PC-9 (cell line): Measurements from ENCODE around the gene CARD11. TPM values are rescaled to one million over a fixed set of nuclear protein-coding genes. Genes with fewer than 3 reads are reported as not detected.

ENCODE experiments used
- BruUV-seq: library from RNA; stranded (reverse); fragments of 400-500 nt; replicated peaks from 2 replicates; lab custom pipeline; 2021; lab: Mats Ljungman, UMichigan
- CTCF ChIA-PET: fragments of 300-600 bp; sonication (Branson Sonifier 250); formaldehyde crosslinking; loops from one replicate; lab custom pipeline; 2022; ENCODE audit warnings: antibody characterized with exemption; lab: Charles Lee
- POLR2A ChIA-PET: fragments of 300-600 bp; sonication (Branson Sonifier 250); formaldehyde crosslinking; loops from one replicate; lab custom pipeline; 2022; ENCODE audit warnings: antibody characterized with exemption; ENCODE audit not compliant: unreplicated experiment; lab: Charles Lee
- DNase-seq, 2 experiments: peaks; one replicate each; pipeline versions ENCODE4 v3.0.0 to v3.0.0-alpha.2; 2015 to 2022; ENCODE audit warnings: mixed read lengths in 1 of 2
- H2AFZ ChIP-seq: fragments of 200-600 bp; sonication (generic); 2 replicates; pipeline ENCODE4 v1.8.1; 2017; ENCODE audit warnings: antibody characterized with exemption
- H3F3A ChIP-seq: fragments of 200-600 bp; sonication (generic); 2 replicates; pipeline ENCODE4 v1.8.1; 2017; ENCODE audit warnings: antibody characterized with exemption, mild to moderate bottlenecking, low read depth; ENCODE audit not compliant: insufficient read depth
- H3K27ac ChIP-seq: fragments of 200-600 bp; sonication (generic); 2 replicates; pipeline ENCODE4 v1.6.1; 2016; ENCODE audit warnings: mixed run types
- H3K27me3 ChIP-seq: fragments of 200-600 bp; sonication (generic); 2 replicates; pipeline ENCODE4 v1.6.1; 2016; ENCODE audit warnings: low read depth, mixed run types; ENCODE audit not compliant: insufficient read depth
- H3K36me3 ChIP-seq: fragments of 200-600 bp; sonication (generic); 2 replicates; pipeline ENCODE4 v1.6.1; 2016; ENCODE audit warnings: low read depth, mixed run types
- H3K4me1 ChIP-seq: fragments of 200-600 bp; sonication (generic); replicated peaks from 2 replicates; pipeline ENCODE4 v1.6.1; 2016; ENCODE audit warnings: mixed run types; ENCODE audit not compliant: insufficient read depth
- H3K4me2 ChIP-seq: fragments of 200-600 bp; sonication (generic); 2 replicates; pipeline ENCODE4 v1.6.1; 2017; ENCODE audit warnings: mixed run types
- H3K4me3 ChIP-seq: fragments of 200-600 bp; sonication (generic); 2 replicates; pipeline ENCODE4 v1.6.1; 2016; ENCODE audit warnings: mixed run types
- H3K79me2 ChIP-seq: fragments of 200-600 bp; sonication (generic); 2 replicates; pipeline ENCODE4 v1.6.1; 2017; ENCODE audit warnings: low read depth, mixed run types
- H3K9me2 ChIP-seq: fragments of 200-600 bp; sonication (generic); 2 replicates; pipeline ENCODE4 v1.8.1; 2017; ENCODE audit warnings: mild to moderate bottlenecking; ENCODE audit not compliant: insufficient read depth
- H3K9me3 ChIP-seq: fragments of 200-600 bp; sonication (generic); 2 replicates; pipeline ENCODE4 v1.8.1; 2016; ENCODE audit warnings: low read depth; ENCODE audit not compliant: insufficient read depth
- H4K20me1 ChIP-seq: fragments of 200-600 bp; sonication (generic); 2 replicates; pipeline ENCODE4 v1.8.1; 2017; ENCODE audit not compliant: insufficient read depth
- EZH2 ChIP-seq: fragments of 200-600 bp; sonication (generic); IDR thresholded peaks from 2 replicates; pipeline ENCODE4 v1.8.0; 2017; ENCODE audit warnings: antibody characterized with exemption, low read depth
- intact Hi-C: fragments of 100-400 bp; cut with micrococcal nuclease; formaldehyde crosslinking; loops from one replicate; pipeline ENCODE4 v1.10.0; 2022; ENCODE audit not compliant: unreplicated experiment
- total RNA-seq: library from RNA; stranded (reverse); gene quantifications from 2 replicates; pipeline ENCODE4 v1.2.3, GENCODE V29; 2021
- TF ChIP-seq, protein P1 (sequence below): fragments of 200-600 bp; sonication (generic); conservative IDR thresholded peaks from 2 replicates; pipeline ENCODE4 v1.6.1; 2017; ENCODE audit warnings: mixed run types, antibody characterized with exemption, mild to moderate bottlenecking, moderate library complexity

Gene CARD11
- total RNA-seq, 1 experiment from 2014 or later = 62.6 TPM

DNA sequence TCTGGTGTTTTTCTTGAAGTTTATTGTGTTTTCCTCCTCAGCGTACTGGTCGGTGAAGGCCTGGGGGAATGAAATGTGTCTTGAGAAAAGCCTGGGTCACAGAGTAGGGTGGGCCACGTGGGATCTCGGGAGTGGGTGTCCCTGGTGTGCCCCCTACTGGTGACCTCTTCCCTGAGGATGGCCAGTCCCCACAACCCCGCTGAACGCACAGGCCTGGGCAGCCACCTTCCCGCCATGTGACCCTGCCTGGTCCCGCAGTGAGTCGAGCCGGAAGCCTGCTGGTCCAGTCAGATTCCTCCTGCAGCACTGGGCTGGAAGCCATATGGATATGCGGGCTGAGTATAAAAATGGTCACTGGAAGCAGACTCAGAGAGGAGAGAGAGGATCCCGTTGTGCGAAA lies 146.6 kb downstream of the CARD11 start:
- no peak overlapping the region for H2AFZ ChIP-seq
- no peak for TF ChIP-seq EZH2
- TF ChIP-seq, protein P1, sequence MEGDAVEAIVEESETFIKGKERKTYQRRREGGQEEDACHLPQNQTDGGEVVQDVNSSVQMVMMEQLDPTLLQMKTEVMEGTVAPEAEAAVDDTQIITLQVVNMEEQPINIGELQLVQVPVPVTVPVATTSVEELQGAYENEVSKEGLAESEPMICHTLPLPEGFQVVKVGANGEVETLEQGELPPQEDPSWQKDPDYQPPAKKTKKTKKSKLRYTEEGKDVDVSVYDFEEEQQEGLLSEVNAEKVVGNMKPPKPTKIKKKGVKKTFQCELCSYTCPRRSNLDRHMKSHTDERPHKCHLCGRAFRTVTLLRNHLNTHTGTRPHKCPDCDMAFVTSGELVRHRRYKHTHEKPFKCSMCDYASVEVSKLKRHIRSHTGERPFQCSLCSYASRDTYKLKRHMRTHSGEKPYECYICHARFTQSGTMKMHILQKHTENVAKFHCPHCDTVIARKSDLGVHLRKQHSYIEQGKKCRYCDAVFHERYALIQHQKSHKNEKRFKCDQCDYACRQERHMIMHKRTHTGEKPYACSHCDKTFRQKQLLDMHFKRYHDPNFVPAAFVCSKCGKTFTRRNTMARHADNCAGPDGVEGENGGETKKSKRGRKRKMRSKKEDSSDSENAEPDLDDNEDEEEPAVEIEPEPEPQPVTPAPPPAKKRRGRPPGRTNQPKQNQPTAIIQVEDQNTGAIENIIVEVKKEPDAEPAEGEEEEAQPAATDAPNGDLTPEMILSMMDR = no peak
- no peaks in the 10 kb centered on the region for H3F3A ChIP-seq
- no peaks in the 10 kb centered on the region for H3K9me3 ChIP-seq
- no TSS peak for BruUV-seq
- no peaks in the 10 kb centered on the region for H3K4me1 ChIP-seq
- no peak overlapping the region for H3K4me3 ChIP-seq
- no peak for DNase-seq
- intact Hi-C loops = no loop called here
- no peaks in the 10 kb centered on the region for H4K20me1 ChIP-seq
- H3K27ac ChIP-seq = no peak overlapping the region
- H3K36me3 ChIP-seq = no peaks in the 10 kb centered on the region
- H3K9me2 ChIP-seq = no peaks in the 10 kb centered on the region
- H3K79me2 ChIP-seq = no peaks in the 10 kb centered on the region
- POLR2A ChIA-PET = no interaction called here
- CTCF ChIA-PET = no interaction called here
- no peak overlapping the region for H3K4me2 ChIP-seq
- no peaks in the 10 kb centered on the region for H3K27me3 ChIP-seq

DNA sequence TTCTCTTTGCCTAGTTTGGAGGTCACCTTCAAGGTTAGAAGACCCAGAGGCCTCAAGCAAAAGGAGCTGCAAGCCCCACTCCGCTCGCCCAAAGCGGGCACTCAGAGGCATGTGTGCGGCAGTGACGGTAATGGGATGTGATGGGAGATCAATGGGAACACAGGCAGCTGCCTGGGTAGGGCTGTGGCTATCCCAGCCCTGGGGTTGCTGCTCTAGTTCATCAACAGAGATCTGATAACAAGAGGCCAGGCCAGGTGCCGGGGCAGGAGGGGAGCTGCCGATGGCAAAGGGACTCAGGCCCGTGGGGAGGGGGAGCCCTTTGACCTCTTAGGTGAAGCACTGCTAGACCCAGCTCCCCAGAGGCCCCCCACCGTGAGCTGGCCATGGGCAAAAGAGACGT lies 147.5 kb downstream of the CARD11 start:
- no peaks in the 10 kb centered on the region for H3F3A ChIP-seq
- ChIA-PET POLR2A (no interaction called here), CTCF (no interaction called here)
- no peaks in the 10 kb centered on the region for H3K79me2 ChIP-seq
- no peaks in the 10 kb centered on the region for H3K9me2 ChIP-seq
- no peak overlapping the region for H3K4me2 ChIP-seq
- H3K4me1 ChIP-seq = no peaks in the 10 kb centered on the region
- H3K27me3 ChIP-seq = no peaks in the 10 kb centered on the region
- no peak for DNase-seq
- no TSS peak for BruUV-seq
- TF ChIP-seq, protein P1 = no peak
- no peak for TF ChIP-seq EZH2
- H3K9me3 ChIP-seq = no peaks in the 10 kb centered on the region
- no peaks in the 10 kb centered on the region for H4K20me1 ChIP-seq
- H3K36me3 ChIP-seq = no peaks in the 10 kb centered on the region
- no peak overlapping the region for H3K27ac ChIP-seq
- H3K4me3 ChIP-seq = no peak overlapping the region
- no peak overlapping the region for H2AFZ ChIP-seq
- intact Hi-C loops = no loop called here

DNA sequence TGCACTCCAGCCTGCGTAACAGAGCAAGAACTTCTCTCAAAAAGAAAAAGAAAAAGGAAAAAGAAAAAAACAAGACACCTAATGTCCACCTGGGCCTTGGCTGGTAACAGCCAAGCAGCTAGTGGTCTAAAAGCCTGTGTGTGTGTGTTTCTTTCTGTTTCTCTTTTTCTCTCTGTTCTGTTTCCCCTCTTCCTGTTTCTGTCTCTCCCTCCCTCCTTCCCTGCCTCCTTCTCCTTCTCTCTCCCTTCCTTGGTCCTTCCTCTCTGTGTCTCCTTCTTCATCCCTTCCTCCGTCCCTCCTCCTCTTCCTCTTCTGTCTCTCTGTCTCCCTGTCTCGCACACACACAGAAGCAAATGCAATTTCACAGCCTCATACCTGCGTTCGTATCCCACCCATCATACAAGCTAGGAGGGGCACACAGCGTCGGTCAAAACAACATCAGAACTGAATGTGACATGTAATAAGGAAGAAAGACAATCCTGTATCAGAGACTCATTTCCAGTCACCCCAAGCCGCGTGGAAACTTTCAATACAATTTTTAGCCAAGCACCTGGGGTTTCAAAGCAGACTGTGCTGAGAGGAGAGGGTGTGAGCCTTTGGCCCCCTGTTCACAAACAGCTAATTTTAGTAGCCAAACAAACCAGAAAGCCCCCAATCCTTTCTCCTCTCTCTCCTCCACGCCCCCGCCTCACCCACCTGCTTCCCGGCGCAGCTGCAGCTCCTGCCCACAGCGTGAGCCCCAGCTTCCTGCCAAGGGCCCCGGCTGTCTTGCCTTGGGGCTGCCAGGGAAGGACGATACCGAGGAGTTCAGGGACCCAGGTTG lies 149.3 kb downstream of the CARD11 start:
- TF ChIP-seq, protein P1 = no peak
- TF ChIP-seq EZH2 = no peak
- DNase-seq = no peak
- Histone ChIP-seq H3K9me3 (no peaks in the 10 kb centered on the region), H3K27ac (no peak overlapping the region), H2AFZ (no peak overlapping the region), H3K27me3 (no peaks in the 10 kb centered on the region), H3K36me3 (no peaks in the 10 kb centered on the region), H3K9me2 (no peaks in the 10 kb centered on the region), H3K4me3 (no peak overlapping the region), H4K20me1 (no peaks in the 10 kb centered on the region), H3K4me2 (no peak overlapping the region), H3F3A (no peaks in the 10 kb centered on the region), H3K4me1 (no peaks in the 10 kb centered on the region), H3K79me2 (no peaks in the 10 kb centered on the region)
- intact Hi-C loops = loop anchor here (5.0 kb wide), 1 partner anchor 148 kb away; the partner anchor contains the start of gene CARD11
- BruUV-seq = no TSS peak
- CTCF ChIA-PET = no interaction called here
- POLR2A ChIA-PET = no interaction called here
